Glutamatergic neuron (in vitro differentiated cells): ENCODE data around the gene EIF3F. TPM values are rescaled to one million over a fixed set of nuclear protein-coding genes. Genes with fewer than 3 reads are reported as not detected.

Experiments used
- DNase-seq: peaks from one replicate; pipeline ENCODE4 v3.0.0; 2022
- H3K27ac Mint-ChIP-seq: one replicate; pipeline ENCODE4 v1.8.0; 2020; ENCODE audit warnings: mild to moderate bottlenecking, mixed read lengths, inconsistent platforms; ENCODE audit not compliant: unreplicated experiment
- H3K27me3 Mint-ChIP-seq: one replicate; pipeline ENCODE4 v1.8.0; 2020; ENCODE audit warnings: mild to moderate bottlenecking, moderate library complexity, mixed read lengths, inconsistent platforms; ENCODE audit not compliant: unreplicated experiment
- H3K36me3 Mint-ChIP-seq: one replicate; pipeline ENCODE4 v1.8.0; 2020; ENCODE audit warnings: mild to moderate bottlenecking, mixed read lengths, inconsistent platforms; ENCODE audit not compliant: unreplicated experiment
- H3K4me1 Mint-ChIP-seq: one replicate; pipeline ENCODE4 v1.8.0; 2020; ENCODE audit warnings: mild to moderate bottlenecking, low read depth, mixed read lengths, inconsistent platforms; ENCODE audit not compliant: unreplicated experiment
- H3K4me3 Mint-ChIP-seq: one replicate; pipeline ENCODE4 v1.8.0; 2020; ENCODE audit warnings: mild to moderate bottlenecking, mixed read lengths, inconsistent platforms; ENCODE audit not compliant: unreplicated experiment
- H3K9me3 Mint-ChIP-seq: one replicate; pipeline ENCODE4 v1.8.0; 2020; ENCODE audit warnings: mild to moderate bottlenecking, moderate library complexity, mixed read lengths, inconsistent platforms; ENCODE audit not compliant: unreplicated experiment
- total RNA-seq: library from RNA; stranded (reverse); fragmentation: NEBNext Ultra II Directional; extraction: Animal tissue kit (Norgen Biotek cat#: 25700); gene quantifications from one replicate; pipeline ENCODE4 v1.2.1, GENCODE V29; 2021; ENCODE audit not compliant: unreplicated experiment
- TF ChIP-seq, protein P1 (sequence below): fragments of 200-600 bp; sonication (generic); IDR thresholded peaks from one replicate; pipeline ENCODE4 v1.5.0; 2021; ENCODE audit not compliant: partially characterized antibody, unreplicated experiment

The EIF3F gene
- total RNA-seq, 1 donor from 2014 or later, result 217 TPM

DNA sequence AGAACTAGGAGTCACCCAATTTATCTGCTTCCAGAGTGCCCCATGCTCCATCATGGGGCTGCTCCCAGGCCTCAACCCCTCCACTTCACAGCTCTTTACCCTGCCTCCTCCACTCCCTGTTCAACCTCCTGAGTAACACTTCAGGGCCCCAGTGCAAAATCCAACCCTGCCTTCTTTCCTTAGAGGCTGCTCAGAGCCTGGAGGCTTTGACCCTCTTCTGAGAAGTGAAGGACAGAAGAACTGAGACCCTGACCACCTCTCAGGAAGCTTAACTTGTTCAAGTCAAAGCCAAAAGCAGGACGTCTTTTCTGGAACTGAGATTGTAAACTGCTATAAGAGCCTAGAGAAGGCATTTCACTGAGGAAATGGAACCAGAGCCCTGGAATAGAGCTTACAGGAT, 15.5 kb downstream of the EIF3F start:
- H3K27me3 Mint-ChIP-seq, result no peaks in the 10 kb centered on the region
- TF ChIP-seq, protein P1, sequence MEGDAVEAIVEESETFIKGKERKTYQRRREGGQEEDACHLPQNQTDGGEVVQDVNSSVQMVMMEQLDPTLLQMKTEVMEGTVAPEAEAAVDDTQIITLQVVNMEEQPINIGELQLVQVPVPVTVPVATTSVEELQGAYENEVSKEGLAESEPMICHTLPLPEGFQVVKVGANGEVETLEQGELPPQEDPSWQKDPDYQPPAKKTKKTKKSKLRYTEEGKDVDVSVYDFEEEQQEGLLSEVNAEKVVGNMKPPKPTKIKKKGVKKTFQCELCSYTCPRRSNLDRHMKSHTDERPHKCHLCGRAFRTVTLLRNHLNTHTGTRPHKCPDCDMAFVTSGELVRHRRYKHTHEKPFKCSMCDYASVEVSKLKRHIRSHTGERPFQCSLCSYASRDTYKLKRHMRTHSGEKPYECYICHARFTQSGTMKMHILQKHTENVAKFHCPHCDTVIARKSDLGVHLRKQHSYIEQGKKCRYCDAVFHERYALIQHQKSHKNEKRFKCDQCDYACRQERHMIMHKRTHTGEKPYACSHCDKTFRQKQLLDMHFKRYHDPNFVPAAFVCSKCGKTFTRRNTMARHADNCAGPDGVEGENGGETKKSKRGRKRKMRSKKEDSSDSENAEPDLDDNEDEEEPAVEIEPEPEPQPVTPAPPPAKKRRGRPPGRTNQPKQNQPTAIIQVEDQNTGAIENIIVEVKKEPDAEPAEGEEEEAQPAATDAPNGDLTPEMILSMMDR, result no peak
- H3K36me3 Mint-ChIP-seq, result no peaks in the 10 kb centered on the region
- no peak for DNase-seq
- no peaks in the 10 kb centered on the region for H3K4me1 Mint-ChIP-seq
- H3K4me3 Mint-ChIP-seq, result no peak overlapping the region
- no peaks in the 10 kb centered on the region for H3K9me3 Mint-ChIP-seq
- H3K27ac Mint-ChIP-seq, result no peak overlapping the region

DNA sequence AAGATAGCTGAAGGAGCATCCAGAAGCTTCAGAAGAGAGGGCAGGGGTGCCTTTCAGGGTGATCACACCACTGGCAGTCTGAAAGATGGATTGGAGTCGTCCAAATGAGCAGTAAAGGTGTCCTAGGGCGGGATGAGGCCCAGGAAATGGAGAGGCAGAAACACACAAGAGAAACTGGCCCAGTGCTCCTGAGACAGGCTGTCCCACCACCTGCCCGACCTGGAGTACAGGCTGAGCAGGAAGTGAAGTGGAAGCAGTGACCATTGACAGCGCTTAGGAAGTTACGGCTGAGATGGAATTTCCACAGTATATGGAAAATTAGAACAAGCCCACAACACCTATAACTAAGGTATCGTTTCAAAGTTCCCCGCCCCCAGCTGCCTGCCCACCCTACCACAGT, 16.1 kb downstream of the EIF3F start:
- Mint-ChIP-seq H3K36me3 (no peaks in the 10 kb centered on the region), H3K27ac (no peak overlapping the region), H3K4me1 (no peaks in the 10 kb centered on the region), H3K9me3 (no peaks in the 10 kb centered on the region), H3K4me3 (no peak overlapping the region), H3K27me3 (no peaks in the 10 kb centered on the region)
- TF ChIP-seq, protein P1, result no peak
- no peak for DNase-seq

DNA sequence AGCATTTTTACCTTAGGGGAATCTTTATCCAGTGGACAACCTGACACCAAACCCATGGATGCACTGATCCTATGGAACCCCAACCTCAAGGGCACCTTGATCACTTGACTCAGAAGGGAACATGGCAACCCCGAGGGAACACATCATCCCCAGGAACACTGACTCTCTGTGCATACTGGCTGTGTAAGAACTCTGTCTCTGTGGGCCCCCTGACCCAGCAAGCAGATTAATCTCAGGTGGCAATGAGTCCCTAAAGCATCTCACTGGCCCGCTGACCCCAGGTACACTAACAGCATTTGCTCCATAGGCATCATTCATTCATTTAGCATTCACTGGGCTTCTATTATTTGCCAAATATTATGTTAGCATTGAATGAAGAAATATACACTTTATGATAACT, 16.9 kb downstream of the EIF3F start:
- TF ChIP-seq, protein P1, result no peak
- DNase-seq, result no peak
- no peaks in the 10 kb centered on the region for H3K36me3 Mint-ChIP-seq
- no peaks in the 10 kb centered on the region for H3K27me3 Mint-ChIP-seq
- H3K4me3 Mint-ChIP-seq, result no peak overlapping the region
- H3K27ac Mint-ChIP-seq, result no peak overlapping the region
- H3K4me1 Mint-ChIP-seq, result no peaks in the 10 kb centered on the region
- H3K9me3 Mint-ChIP-seq, result no peaks in the 10 kb centered on the region

DNA sequence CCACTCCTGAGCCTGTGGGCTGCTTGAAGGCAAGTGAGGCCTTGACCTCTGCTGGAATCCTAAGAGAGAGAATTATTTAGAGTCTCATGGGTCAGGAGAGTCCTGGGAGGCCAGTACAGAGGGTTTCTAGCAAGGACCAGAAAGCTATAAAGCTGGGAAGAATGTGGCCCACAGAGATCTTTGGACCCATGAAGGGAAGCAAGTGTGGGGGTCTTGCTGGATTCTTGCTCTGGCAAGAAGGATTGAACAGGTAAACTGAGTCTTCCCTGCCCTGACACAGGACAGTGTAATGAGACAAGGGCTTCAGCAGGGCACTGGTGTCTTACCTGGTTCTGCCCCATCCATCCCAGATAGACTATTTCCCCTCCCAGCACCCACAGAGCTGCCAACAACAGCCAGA, 18.4 kb downstream of the EIF3F start:
- peaks cover 4% of the 10 kb centered on the region for H3K27me3 Mint-ChIP-seq
- no peak overlapping the region for H3K4me3 Mint-ChIP-seq
- H3K9me3 Mint-ChIP-seq, result no peaks in the 10 kb centered on the region
- TF ChIP-seq, protein P1, result no peak
- no peaks in the 10 kb centered on the region for H3K36me3 Mint-ChIP-seq
- DNase-seq, result no peak
- no peak overlapping the region for H3K27ac Mint-ChIP-seq
- no peaks in the 10 kb centered on the region for H3K4me1 Mint-ChIP-seq

DNA sequence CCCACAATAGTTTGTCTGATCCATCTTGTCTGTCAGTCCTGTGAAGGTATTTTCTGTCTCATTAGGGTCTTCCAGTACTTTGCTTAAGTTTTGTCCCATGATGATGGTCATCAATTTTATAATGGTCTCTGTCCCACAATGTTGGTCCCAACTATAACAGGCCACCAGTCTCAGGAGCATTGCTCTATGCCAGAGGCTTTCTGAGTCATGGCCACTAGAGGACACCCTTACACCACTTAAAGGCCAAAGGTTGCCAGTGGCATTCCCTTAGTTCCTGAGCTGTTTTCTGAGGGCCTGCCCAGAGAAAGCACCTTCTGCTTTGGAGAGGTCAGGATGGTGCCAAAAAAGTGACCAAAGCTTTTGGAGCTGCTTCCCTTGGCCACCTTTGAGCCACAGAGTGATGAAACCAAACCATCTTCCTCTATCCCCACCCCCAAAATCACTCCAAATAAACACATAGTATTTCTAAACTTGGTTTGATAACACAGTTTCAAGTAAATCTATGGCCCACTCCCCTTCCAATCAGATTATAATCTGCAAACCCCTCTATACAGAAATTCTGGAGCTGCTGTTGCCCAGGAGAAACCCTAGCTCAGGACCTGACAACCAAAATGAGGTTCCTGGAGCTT, 19.3 kb downstream of the EIF3F start:
- Mint-ChIP-seq H3K27ac (no peak overlapping the region), H3K9me3 (no peaks in the 10 kb centered on the region), H3K27me3 (peaks cover 4% of the 10 kb centered on the region), H3K36me3 (no peaks in the 10 kb centered on the region), H3K4me3 (no peak overlapping the region), H3K4me1 (no peaks in the 10 kb centered on the region)
- TF ChIP-seq, protein P1, result peak; percentile 67
- peak; percentile 71 for DNase-seq
